ENCODE measurements around the gene KCNIP2. TPM values are rescaled to one million over a fixed set of nuclear protein-coding genes. Genes with fewer than 3 reads are reported as not detected.

KCNIP2 gene
- total and polyA plus RNA-seq, 2 of the 4 experiments (the other 2 are of a cell fraction): under 0.01 to 0.87 TPM

GRCh38 chr10:101826852-101827434, 16.7 kb downstream of the KCNIP2 start:
- ATAC-seq (ENCODE audit: low read depth): no peak
- no TSS peak for BruUV-seq (replicated peaks)
- Histone ChIP-seq H3K56ac (ENCODE audit: extremely low read depth, insufficient read depth, low read length) (no peak overlapping the region), H3K36me3 (ENCODE audit: control insufficient read depth, insufficient read depth, low read length) (no peaks in the 10 kb centered on the region; the same call in 1 of the 2 replicates), H2AK5ac (ENCODE audit: low read depth, low read length) (no peak overlapping the region), H2BK5ac (ENCODE audit: low read depth, low read length, poor library complexity, severe bottlenecking) (no peak overlapping the region), H3K9ac (ENCODE audit: low read depth, low read length) (no peak overlapping the region), H3K4me1 (ENCODE audit: control insufficient read depth, insufficient read depth, low read length) (peaks cover 6% of the 10 kb centered on the region), H2BK120ac (ENCODE audit: low read depth, low read length) (no peak overlapping the region), H3K23ac (ENCODE audit: low read depth, low read length) (no peak overlapping the region), H2AFZ (replicated peaks; ENCODE audit: low read length, poor library complexity) (no peak overlapping the region), H4K5ac (ENCODE audit: low read depth, low read length) (no peak overlapping the region), H3K4me3 (ENCODE audit: insufficient read depth, low read depth, low read length) (no peak overlapping the region), H3K4me2 (ENCODE audit: low read depth, low read length) (no peak overlapping the region), H2BK15ac (ENCODE audit: low read depth, low read length) (no peak overlapping the region), H3K27ac (ENCODE audit: insufficient read depth, low read length) (no peak overlapping the region), H4K91ac (ENCODE audit: insufficient read depth, low read depth, low read length) (no peak overlapping the region), H3K4ac (ENCODE audit: low read depth, low read length) (no peak overlapping the region), H3K79me1 (ENCODE audit: low read depth in 1 of 2, low read length in 2 of 2) (peaks cover 0 to 25% of the 10 kb centered on the region in 2 experiments; a peak in 2 of 4 replicates), H3K18ac (ENCODE audit: low read depth, low read length) (no peak overlapping the region), H2AK9ac (replicated peaks; ENCODE audit: low read depth, low read length, poor library complexity) (no peak overlapping the region), H4K8ac (ENCODE audit: low read depth in 2 of 2, low read length in 2 of 2) (no peak overlapping the region), H4K20me1 (ENCODE audit: insufficient read depth, low read length) (peaks cover 8% of the 10 kb centered on the region), H3K9me3 (ENCODE audit: control insufficient read depth, insufficient read depth, low read length) (no peaks in the 10 kb centered on the region), H2BK20ac (ENCODE audit: low read depth, low read length) (no peak overlapping the region), H3K9me1 (ENCODE audit: insufficient read depth, low read length) (peaks cover 26% of the 10 kb centered on the region), H3K27me3 (ENCODE audit: control insufficient read depth, insufficient read depth, low read length) (no peaks in the 10 kb centered on the region), H3K14ac (replicated peaks; ENCODE audit: low read depth, low read length) (no peak overlapping the region)
- no peak for DNase-seq
- CTCF ChIA-PET: no interaction called here
- TF ChIP-seq SMC3 (IDR thresholded peaks at IDR 0.05; ENCODE audit: low read depth, low read length) (no peak), MAFK (IDR thresholded peaks at IDR 0.05; ENCODE audit: low read depth, low read length) (no peak), MAZ (IDR thresholded peaks at IDR 0.05; ENCODE audit: borderline replicate concordance, low read depth, low read length) (no peak), NFE2L2 (IDR thresholded peaks at IDR 0.05; ENCODE audit: low read depth, low read length) (no peak), CHD1 (IDR thresholded peaks at IDR 0.05; ENCODE audit: low read depth, low read length) (no peak)
- dilution Hi-C loops (cut with HindIII; ENCODE audit: low sequenced_read_pairs, unreplicated experiment) (no loop called here), intact Hi-C loops (cut with micrococcal nuclease) (no loop called here), in situ Hi-C loops (cut with MboI; ENCODE audit: low sequenced_read_pairs) (no loop called here)
- POLR2A ChIA-PET (ENCODE audit: unreplicated experiment): no interaction called here
- no CpG with 5 or more reads among the region's 5 CpGs for WGBS, 2 experiments (ENCODE audit: extremely low coverage in 2 of 2, insufficient read length in 1 of 2)

Data from IMR-90 (cell line).